Measurements from ENCODE around the gene BANF2. TPM values are rescaled to one million over a fixed set of nuclear protein-coding genes. Genes with fewer than 3 reads are reported as not detected.

Gene BANF2
- total RNA-seq, 1 donor from 2014 or later, result not detected

GRCh38 chr20:17675519-17676377 is 24.0 kb upstream of the BANF2 start:
- Mint-ChIP-seq H3K4me1 (peaks cover 14% of the 10 kb centered on the region), H3K27me3 (ENCODE audit: insufficient read depth, low read depth) (peaks cover 7% of the 10 kb centered on the region), H3K36me3 (peaks cover 17% of the 10 kb centered on the region), H3K9me3 (no peaks in the 10 kb centered on the region), H3K4me3 (no peak overlapping the region), H3K27ac (no peak overlapping the region)
- Histone ChIP-seq H3K27ac (no peak overlapping the region), H3K4me2 (no peak overlapping the region), H3K4me1 (peaks cover 13% of the 10 kb centered on the region), H3K9me3 (ENCODE audit: low read depth) (no peaks in the 10 kb centered on the region), H3F3A (ENCODE audit: low read depth) (peaks cover 11% of the 10 kb centered on the region), H3K9ac (no peak overlapping the region), H3K4me3 (no peak overlapping the region), H3K36me3 (no peaks in the 10 kb centered on the region), H3K27me3 (no peaks in the 10 kb centered on the region), H2AFZ (replicated peaks) (no peak overlapping the region), H4K20me1 (ENCODE audit: low read depth) (peaks cover 44% of the 10 kb centered on the region), H3K79me2 (ENCODE audit: low read depth) (peaks cover 63% of the 10 kb centered on the region)
- DNase-seq (ENCODE audit: low spot score), result no peak
- TF ChIP-seq EZH2phosphoT487 (IDR thresholded peaks at IDR 0.05), result no peak
- no peak for TF ChIP-seq CTCF (IDR thresholded peaks at IDR 0.05)
- TF ChIP-seq EZH2 (IDR thresholded peaks at IDR 0.05), result no peak

GRCh38 chr20:17676378-17676759 is 23.4 kb upstream of the BANF2 start:
- peaks cover 15% of the 10 kb centered on the region for H3K36me3 Mint-ChIP-seq
- Histone ChIP-seq H3K9me3 (ENCODE audit: low read depth) (no peaks in the 10 kb centered on the region), H4K20me1 (ENCODE audit: low read depth) (peaks cover 44% of the 10 kb centered on the region), H3K27ac (no peak overlapping the region), H2AFZ (replicated peaks) (no peak overlapping the region), H3K4me1 (peaks cover 13% of the 10 kb centered on the region), H3K36me3 (no peaks in the 10 kb centered on the region), H3K79me2 (ENCODE audit: low read depth) (peaks cover 64% of the 10 kb centered on the region), H3F3A (ENCODE audit: low read depth) (peaks cover 12% of the 10 kb centered on the region), H3K4me2 (no peak overlapping the region), H3K27me3 (no peaks in the 10 kb centered on the region), H3K9ac (no peak overlapping the region), H3K4me3 (no peak overlapping the region)
- peaks cover 14% of the 10 kb centered on the region for H3K4me1 Mint-ChIP-seq
- no peak for DNase-seq (ENCODE audit: low spot score)
- no peak overlapping the region for H3K4me3 Mint-ChIP-seq
- peaks cover 7% of the 10 kb centered on the region for H3K27me3 Mint-ChIP-seq (ENCODE audit: insufficient read depth, low read depth)
- no peak overlapping the region for H3K27ac Mint-ChIP-seq
- H3K9me3 Mint-ChIP-seq, result no peaks in the 10 kb centered on the region
- TF ChIP-seq EZH2 (IDR thresholded peaks at IDR 0.05) (no peak), EZH2phosphoT487 (IDR thresholded peaks at IDR 0.05) (no peak), CTCF (IDR thresholded peaks at IDR 0.05) (no peak)

- Mint-ChIP-seq H3K36me3 (peaks cover 15% of the 10 kb centered on the region), H3K27ac (no peak overlapping the region), H3K9me3 (no peaks in the 10 kb centered on the region), H3K27me3 (ENCODE audit: insufficient read depth, low read depth) (peaks cover 7% of the 10 kb centered on the region), H3K4me1 (peaks cover 14% of the 10 kb centered on the region), H3K4me3 (no peak overlapping the region)
- H3F3A ChIP-seq (ENCODE audit: low read depth), result peaks cover 12% of the 10 kb centered on the region
- no peaks in the 10 kb centered on the region for H3K9me3 ChIP-seq (ENCODE audit: low read depth)
- H3K27ac ChIP-seq, result no peak overlapping the region
- no peak overlapping the region for H3K4me2 ChIP-seq
- H2AFZ ChIP-seq (replicated peaks), result no peak overlapping the region
- H3K79me2 ChIP-seq (ENCODE audit: low read depth), result peaks cover 58% of the 10 kb centered on the region
- no peak for TF ChIP-seq EZH2 (IDR thresholded peaks at IDR 0.05)
- no peak for TF ChIP-seq EZH2phosphoT487 (IDR thresholded peaks at IDR 0.05)
- no peak overlapping the region for H3K4me3 ChIP-seq
- H3K4me1 ChIP-seq, result peaks cover 13% of the 10 kb centered on the region
- H4K20me1 ChIP-seq (ENCODE audit: low read depth), result peaks cover 40% of the 10 kb centered on the region
- H3K9ac ChIP-seq, result no peak overlapping the region
- H3K27me3 ChIP-seq, result no peaks in the 10 kb centered on the region
- no peaks in the 10 kb centered on the region for H3K36me3 ChIP-seq
- DNase-seq (ENCODE audit: low spot score), result no peak
Observed at GRCh38 chr20:17676942-17677341, 22.8 kb upstream of the BANF2 start.

- Histone ChIP-seq H3K27me3 (no peaks in the 10 kb centered on the region), H3K9me3 (ENCODE audit: low read depth) (no peaks in the 10 kb centered on the region), H4K20me1 (ENCODE audit: low read depth) (peaks cover 40% of the 10 kb centered on the region), H3K4me3 (no peak overlapping the region), H3K36me3 (no peaks in the 10 kb centered on the region), H2AFZ (replicated peaks) (no peak overlapping the region), H3F3A (ENCODE audit: low read depth) (peaks cover 12% of the 10 kb centered on the region), H3K4me1 (peaks cover 13% of the 10 kb centered on the region), H3K9ac (no peak overlapping the region), H3K27ac (no peak overlapping the region), H3K4me2 (no peak overlapping the region), H3K79me2 (ENCODE audit: low read depth) (peaks cover 52% of the 10 kb centered on the region)
- Mint-ChIP-seq H3K4me1 (peaks cover 18% of the 10 kb centered on the region), H3K4me3 (no peak overlapping the region), H3K36me3 (peaks cover 15% of the 10 kb centered on the region), H3K9me3 (no peaks in the 10 kb centered on the region), H3K27ac (no peak overlapping the region), H3K27me3 (ENCODE audit: insufficient read depth, low read depth) (peaks cover 11% of the 10 kb centered on the region)
- TF ChIP-seq CTCF (IDR thresholded peaks at IDR 0.05) (no peak), EZH2 (IDR thresholded peaks at IDR 0.05) (no peak), EZH2phosphoT487 (IDR thresholded peaks at IDR 0.05) (no peak)
- no peak for DNase-seq (ENCODE audit: low spot score)
Observed at GRCh38 chr20:17678295-17678694, 21.5 kb upstream of the BANF2 start.
